CD4-positive, alpha-beta T cell treated with Interleukin-4 for 4 hours (primary cell): ENCODE measurements around the gene ZNF462.
"Not testable (repeated sequence)": the region's sequence is repeated elsewhere in the genome, so short reads cannot be mapped to it uniquely, and the experiment has no call there.

Source experiments
- DNase-seq: peaks from one replicate; pipeline ENCODE4 v3.0.0-alpha.2; 2020

ZNF462 gene

GRCh38 chr9:106890608-106891007 is 27.6 kb downstream of the ZNF462 start:
- no peak for DNase-seq

DNA sequence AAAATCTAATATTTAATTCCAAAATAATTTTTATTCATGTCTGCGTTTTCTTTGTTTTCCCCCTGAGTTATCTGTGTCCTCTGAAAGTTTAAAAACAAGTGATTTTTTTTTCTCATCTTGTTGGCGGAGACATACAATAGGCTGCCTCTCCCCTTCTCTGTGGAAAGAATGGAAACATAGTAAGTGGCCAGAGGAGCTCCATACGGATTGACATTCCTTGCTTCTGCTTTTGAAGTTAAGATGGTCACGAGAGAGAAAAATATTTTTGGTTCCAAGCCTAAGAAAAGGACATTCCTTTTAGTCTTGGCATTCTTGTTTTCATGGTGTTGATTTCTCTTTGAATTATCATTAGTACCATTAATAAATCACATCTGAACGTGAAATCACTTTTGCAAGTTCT is 28.3 kb downstream of the ZNF462 start:
- no peak for DNase-seq

GRCh38 chr9:106892632-106893031 is 29.7 kb downstream of the ZNF462 start:
- no peak for DNase-seq

DNA sequence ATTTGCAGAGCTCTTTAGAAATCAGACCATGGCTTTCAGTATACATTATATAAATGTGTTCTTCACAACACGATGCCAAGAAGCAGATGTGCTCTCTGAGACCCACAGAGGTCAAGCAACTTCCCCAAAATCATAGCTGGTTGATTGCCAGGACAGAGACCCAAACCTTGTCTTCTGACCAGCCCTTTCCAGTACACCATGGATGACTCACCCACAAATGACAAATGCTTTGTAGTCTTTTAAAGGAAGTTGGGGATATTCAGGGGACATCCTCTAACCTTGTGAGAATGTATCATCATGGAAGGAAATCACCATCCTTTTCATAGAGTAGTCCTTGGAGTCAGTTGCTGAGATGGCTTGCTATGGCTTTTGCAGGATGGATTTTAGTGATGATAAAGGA is 30.1 kb downstream of the ZNF462 start:
- no peak for DNase-seq

DNA sequence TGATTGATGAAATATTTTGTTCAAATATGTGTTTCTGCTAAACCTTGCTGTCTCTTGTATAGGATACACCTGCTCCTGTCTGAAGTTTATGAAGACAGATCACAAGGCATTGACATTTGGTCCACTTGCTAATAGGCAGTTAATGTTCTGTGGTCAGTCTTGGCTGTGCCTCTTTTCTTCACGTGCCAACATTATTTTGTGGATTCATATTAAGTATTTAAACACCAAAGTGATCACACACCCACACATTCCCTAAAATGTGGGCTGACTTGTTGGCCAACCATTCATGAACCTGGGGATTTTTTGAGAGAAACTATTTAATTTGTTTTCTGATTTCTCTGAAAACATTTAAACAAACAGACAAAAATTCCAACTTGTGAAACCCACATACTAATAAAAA is 33.7 kb downstream of the ZNF462 start:
- no peak for DNase-seq

GRCh38 chr9:106897236-106897635 is 34.3 kb downstream of the ZNF462 start:
- no peak for DNase-seq

DNA sequence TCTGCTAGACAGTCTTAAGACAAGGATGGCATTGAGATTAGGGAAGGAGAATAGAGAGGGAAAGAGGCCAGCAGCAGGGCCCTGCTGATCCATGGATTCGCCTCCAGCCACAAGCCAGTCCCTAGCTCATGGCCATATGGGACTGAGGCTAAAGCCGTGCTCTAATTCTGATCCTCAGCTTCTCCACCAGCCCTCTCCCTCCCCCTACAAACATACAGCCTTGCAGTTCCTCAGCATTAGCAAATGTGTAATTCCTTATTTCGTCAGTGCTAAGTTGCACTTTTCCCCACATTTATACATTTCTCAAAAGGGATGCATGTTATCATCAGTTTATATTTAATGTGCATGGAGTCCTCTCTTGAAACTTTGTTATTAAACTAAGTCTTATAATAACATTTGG is 34.8 kb downstream of the ZNF462 start:
- DNase-seq, result no peak

DNA sequence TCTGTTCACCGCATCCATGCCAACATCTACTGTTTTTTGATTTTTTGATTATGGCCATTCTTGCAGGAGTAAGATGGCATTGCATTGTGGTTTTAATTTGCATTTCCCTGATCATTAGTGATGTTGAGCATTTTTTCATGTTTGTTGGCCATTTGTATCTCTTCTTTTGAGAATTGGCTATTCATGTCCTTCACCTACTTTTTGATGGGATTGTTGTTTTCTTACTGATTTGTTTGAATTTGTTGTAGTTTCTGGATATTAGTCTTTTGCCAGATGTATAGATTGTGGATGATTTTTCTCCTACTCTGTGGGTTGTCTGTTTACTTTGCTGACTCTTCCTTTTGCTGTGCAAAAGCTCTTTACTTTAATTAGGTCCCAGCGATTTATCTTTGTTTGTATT is 37.6 kb downstream of the ZNF462 start:
- DNase-seq, result not testable (repeated sequence)

GRCh38 chr9:106906129-106906528 is 43.2 kb downstream of the ZNF462 start:
- DNase-seq, result no peak

DNA sequence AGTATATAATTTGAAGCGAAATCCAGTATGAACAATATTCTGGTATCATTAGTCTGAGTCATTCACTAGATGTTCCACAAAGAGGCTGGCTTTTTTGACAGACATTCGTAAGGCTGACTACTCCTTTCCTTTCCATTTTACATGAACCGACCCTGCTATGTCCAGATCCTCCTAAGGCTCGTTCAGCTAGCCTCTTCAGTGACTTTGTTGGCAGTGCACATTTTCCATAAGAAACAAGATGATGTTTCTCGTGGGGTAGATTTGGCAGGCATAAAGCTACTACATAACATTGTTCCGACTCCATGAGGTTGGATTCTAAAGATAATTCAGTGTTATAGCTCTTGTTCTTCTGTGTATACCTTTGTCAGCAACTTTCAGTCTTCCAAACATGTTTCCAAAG is 49.0 kb downstream of the ZNF462 start:
- no peak for DNase-seq

DNA sequence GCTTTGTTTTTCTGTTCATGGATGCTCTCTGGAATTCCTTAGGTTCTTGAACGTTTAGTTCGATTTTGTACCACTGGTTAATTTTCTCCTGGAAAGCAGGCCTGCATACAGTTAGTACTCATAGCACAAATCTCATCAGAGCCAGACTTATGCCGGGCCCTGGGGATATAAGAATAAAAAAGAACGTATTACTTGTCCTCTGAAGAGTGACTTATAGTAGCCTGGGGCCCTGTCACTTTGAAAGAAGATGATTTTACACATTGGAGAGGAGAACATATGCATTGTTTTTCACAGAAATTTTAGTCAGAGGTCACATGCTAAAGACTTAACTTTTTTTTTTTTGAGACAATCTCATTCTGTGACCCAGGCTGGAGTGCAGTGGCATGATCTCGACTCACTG is 50.3 kb downstream of the ZNF462 start:
- no peak for DNase-seq

GRCh38 chr9:106915851-106916250 is 52.9 kb downstream of the ZNF462 start:
- no peak for DNase-seq

- DNase-seq, result no peak
Observed at GRCh38 chr9:106916466-106917235, 53.7 kb downstream of the ZNF462 start.

DNA sequence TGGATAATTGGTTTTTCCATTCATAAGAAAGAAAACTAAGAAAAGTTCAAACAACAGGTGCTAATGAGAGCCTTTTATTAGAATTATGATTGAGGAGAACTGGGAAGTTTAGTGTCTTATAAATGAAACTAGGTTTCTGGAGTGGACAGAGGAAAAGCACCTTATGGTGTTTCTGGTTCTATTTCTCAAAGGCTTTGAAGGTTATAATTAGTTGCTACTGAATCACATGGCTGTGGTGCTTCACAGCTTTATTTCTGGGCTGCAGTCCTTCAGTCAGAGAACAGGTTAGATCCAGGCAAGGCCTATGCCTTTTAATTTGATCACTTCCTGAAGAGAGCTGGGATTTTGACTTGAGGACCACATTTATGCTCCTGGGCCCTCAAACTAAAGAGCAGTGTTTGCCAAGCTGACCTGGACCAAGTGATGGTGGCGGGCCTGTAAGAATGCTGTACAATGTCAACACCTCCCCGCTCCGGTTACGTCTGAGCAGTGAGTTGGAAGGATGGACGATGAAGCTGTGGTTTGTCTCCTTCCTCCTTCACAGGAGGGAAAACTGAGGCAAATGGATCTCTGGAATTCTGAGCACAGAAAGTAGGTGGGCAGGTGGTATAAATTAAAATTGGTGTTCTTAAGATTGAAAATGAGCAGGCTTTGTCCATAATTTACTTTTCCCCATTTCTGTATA is 56.0 kb downstream of the ZNF462 start:
- DNase-seq, result no peak

DNA sequence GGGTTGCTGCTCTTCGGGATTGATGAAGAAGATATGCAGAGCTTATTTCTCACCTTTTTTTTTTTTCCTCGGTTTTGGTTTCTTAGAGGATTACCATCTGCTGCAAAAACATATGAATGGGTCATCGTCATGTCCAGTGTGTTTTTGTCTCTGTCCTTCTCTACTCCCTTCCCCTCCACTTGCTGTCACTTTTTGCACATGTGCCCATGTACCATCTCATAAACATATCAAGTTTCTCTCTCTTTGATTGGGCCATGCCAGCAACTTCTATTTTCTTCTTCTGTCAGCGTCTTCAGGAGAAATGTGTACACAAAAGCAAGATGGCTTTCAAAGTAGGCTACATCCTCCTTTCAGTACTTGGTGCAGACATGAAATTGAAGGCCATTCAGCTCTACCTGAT is 57.1 kb downstream of the ZNF462 start:
- DNase-seq, result no peak

DNA sequence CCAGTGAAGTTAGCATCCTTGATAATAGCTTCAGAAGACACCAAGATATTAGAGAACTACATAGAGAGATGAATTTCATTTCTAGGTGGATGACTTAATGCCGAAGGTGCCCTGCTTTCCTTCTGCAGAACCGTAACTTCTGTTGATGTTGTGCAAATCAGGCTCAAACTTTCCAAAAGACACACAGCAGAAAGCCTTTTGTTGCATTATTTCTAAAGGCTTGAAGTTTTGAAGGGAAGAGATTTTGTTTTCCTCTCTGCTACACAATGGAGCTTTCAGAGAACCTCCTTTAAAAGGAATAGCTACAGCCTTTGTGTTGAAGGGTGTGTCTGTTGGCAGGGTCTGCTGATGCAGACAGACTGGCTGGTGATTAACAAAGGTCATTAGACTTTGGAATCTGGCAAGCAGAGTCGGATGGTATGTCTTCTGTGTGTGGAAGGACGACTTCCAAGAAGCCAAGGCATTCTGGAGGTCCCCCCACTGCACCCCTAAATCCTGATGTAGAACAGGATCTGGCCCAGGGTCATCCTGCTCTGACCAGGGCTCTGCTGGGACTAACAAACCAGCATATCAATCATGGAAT is 57.8 kb downstream of the ZNF462 start:
- DNase-seq, result no peak

GRCh38 chr9:106921341-106921899 is 58.5 kb downstream of the ZNF462 start:
- peak; percentile 3 for DNase-seq

DNA sequence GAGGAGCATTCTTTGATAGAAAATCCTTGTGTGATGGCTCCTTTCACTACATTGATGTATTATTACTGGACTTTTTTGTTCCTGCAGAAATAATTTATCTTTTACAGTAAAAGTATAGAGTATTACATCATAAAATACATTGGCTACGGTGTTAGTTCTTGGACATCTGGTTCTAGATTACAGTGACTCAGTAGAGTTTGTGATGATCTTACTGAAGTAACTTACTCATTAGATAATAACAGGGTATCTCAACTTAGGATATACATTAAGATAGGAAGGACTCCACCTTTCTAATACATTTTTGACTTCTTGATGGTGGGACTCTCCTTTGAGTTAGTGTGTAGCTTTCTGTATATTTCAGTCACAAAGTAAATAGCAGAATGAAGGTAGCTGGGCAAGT is 59.1 kb downstream of the ZNF462 start:
- DNase-seq, result no peak

- DNase-seq, result no peak
Observed at GRCh38 chr9:106925392-106925791, 62.4 kb downstream of the ZNF462 start.

DNA sequence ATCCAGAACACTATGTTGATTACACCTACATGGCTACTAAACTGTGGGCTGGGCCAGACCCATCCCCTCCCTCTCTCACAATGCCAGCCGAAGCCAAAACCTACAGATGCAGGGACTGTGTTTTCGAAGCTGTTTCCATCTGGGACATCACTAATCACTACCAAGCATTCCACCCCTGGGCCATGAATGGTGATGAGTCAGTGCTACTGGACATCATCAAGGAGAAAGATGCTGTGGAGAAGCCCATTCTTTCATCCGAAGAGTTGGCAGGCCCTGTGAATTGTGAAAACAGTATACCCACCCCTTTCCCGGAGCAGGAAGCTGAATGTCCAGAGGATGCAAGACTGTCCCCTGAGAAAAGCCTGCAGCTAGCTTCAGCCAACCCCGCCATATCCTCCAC is 65.0 kb downstream of the ZNF462 start:
- no peak for DNase-seq

DNA sequence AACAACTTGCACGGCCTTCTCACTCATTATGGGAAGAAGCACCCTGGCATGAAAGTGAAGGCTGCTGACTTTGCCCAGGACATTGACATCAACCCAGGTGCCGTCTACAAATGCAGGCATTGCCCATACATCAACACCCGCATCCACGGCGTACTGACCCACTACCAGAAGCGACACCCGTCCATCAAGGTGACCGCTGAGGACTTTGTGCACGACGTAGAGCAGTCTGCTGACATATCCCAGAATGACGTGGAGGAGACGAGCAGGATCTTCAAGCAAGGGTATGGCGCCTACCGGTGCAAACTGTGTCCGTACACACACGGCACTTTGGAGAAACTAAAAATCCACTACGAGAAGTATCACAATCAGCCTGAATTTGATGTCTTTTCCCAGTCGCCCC is 65.4 kb downstream of the ZNF462 start:
- no peak for DNase-seq

- no peak for DNase-seq
Observed at GRCh38 chr9:106929471-106930177, 66.7 kb downstream of the ZNF462 start.

GRCh38 chr9:106930477-106930876 is 67.5 kb downstream of the ZNF462 start:
- no peak for DNase-seq
